PFSK-1 (cell line): ENCODE data around the gene SORCS3.

ENCODE experiments used
- FOXP2 ChIP-seq: optimal IDR thresholded peaks from 2 replicates; pipeline ENCODE3; 2011; ENCODE audit warnings: borderline replicate concordance, control low read depth, inconsistent platforms; ENCODE audit not compliant: insufficient read depth; ENCODE audit errors: extremely low read length, extremely low read depth
- POLR2AphosphoS5 ChIP-seq: IDR thresholded peaks from 2 replicates; pipeline ENCODE4 v1.6.1; 2012; ENCODE audit warnings: low read depth, mild to moderate bottlenecking, control low read depth, low read length, moderate library complexity
- SIN3A ChIP-seq: IDR thresholded peaks from 2 replicates; pipeline ENCODE4 v1.6.1; 2012; ENCODE audit warnings: mild to moderate bottlenecking, low read length, moderate library complexity, borderline replicate concordance; ENCODE audit not compliant: insufficient read depth
- TAF1 ChIP-seq: IDR thresholded peaks from 2 replicates; pipeline ENCODE4 v1.6.1; 2012; ENCODE audit warnings: low read length, control low read depth, borderline replicate concordance; ENCODE audit not compliant: insufficient read depth
- TF ChIP-seq, protein P1 (sequence below), 2 experiments: IDR thresholded peaks; 2 replicates each; pipeline versions ENCODE4 v1.6.1 to v1.8.0; 2011 to 2012; ENCODE audit warnings: low read depth in 2 of 2, low read length in 2 of 2, control low read depth in 1 of 2, inconsistent platforms in 1 of 2, mild to moderate bottlenecking in 1 of 2, moderate library complexity in 1 of 2; ENCODE audit not compliant: insufficient read depth in 1 of 2

The SORCS3 gene

DNA sequence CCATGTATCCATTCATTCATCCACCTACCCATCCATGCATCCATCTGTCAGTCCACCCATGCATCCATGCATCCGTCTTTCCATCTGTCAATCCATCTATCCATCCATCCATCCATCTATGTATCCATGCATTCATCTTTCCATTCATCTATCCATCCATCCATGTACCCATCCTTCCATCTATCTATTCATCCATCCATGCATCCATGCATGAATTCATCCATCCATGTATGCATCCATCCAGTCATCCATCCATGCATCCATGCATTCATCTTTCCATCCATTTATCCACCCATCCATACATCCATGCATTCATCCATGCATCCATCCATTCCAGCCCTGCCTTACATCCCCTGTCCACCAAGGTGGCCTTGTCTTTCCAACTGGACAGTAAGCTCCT, 45.7 kb downstream of the SORCS3 start:
- TF ChIP-seq SIN3A (no peak), TAF1 (no peak), FOXP2 (no peak), POLR2AphosphoS5 (no peak)
- TF ChIP-seq, protein P1, sequence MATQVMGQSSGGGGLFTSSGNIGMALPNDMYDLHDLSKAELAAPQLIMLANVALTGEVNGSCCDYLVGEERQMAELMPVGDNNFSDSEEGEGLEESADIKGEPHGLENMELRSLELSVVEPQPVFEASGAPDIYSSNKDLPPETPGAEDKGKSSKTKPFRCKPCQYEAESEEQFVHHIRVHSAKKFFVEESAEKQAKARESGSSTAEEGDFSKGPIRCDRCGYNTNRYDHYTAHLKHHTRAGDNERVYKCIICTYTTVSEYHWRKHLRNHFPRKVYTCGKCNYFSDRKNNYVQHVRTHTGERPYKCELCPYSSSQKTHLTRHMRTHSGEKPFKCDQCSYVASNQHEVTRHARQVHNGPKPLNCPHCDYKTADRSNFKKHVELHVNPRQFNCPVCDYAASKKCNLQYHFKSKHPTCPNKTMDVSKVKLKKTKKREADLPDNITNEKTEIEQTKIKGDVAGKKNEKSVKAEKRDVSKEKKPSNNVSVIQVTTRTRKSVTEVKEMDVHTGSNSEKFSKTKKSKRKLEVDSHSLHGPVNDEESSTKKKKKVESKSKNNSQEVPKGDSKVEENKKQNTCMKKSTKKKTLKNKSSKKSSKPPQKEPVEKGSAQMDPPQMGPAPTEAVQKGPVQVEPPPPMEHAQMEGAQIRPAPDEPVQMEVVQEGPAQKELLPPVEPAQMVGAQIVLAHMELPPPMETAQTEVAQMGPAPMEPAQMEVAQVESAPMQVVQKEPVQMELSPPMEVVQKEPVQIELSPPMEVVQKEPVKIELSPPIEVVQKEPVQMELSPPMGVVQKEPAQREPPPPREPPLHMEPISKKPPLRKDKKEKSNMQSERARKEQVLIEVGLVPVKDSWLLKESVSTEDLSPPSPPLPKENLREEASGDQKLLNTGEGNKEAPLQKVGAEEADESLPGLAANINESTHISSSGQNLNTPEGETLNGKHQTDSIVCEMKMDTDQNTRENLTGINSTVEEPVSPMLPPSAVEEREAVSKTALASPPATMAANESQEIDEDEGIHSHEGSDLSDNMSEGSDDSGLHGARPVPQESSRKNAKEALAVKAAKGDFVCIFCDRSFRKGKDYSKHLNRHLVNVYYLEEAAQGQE (IDR thresholded peaks at IDR 0.05; ENCODE audit: insufficient read depth in 1 of 2, low read depth in 2 of 2, low read length in 2 of 2) = no peak

DNA sequence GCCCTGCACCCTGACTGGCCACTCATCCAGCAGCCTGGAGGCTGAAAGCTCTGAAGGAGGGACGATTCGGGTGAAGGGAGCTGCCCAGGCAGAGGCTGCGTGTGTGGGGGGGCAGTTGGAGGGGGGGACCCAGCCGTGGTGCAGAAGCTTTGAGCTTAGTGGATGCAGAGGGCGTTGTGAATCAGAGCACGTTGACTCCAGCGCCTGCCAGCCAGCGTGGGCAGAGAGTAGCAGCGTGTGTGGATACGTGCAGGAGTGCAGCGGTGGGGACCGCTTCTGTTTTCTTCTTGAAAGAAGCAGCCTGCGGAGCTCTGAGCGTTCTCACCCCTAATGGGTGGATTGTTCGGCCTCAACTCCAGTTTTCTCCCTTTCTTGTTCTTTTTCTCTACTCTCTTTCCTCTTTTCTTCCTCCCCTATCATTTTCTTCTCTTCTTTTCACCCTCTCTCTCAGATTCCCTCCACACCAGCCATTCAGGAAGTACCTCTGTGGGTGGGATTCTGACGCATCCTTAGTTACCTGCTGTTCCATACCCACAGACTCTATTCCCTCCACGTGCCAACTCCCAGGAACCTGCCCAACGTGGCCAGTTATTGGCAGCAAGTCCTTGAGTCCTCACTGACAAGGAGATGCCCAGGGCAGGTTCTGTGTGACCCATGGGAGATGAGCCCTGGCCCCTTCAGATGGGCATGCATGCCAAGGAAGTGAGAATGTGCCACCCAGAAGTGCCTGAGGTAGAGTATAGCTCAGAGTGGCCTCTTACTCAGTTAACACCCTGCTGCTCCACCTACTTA, 47.4 kb downstream of the SORCS3 start:
- TF ChIP-seq, protein P1 (IDR thresholded peaks at IDR 0.05; ENCODE audit: insufficient read depth in 1 of 2, low read depth in 2 of 2, low read length in 2 of 2) = no peak
- TF ChIP-seq TAF1 (no peak), SIN3A (no peak), FOXP2 (no peak), POLR2AphosphoS5 (no peak)

DNA sequence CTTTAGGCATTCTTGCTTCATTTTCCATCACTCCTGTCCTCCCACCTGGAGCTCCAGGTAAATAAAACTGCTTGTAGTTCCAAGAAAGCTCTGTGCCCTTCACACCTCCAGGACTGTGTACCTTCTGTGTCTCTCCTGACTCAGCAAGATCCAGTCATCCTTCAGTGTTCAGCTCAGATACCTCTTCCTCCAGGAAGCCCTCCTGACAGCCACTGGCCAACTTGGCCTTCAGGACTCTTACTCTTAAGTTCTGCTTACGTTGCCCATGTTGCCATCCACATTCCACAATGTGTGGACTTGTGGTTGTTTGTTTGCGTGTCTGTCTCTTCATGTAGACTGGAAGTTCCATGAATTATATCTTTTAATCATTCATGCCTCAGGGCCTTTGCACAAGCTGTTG, 48.0 kb downstream of the SORCS3 start:
- TF ChIP-seq TAF1 (no peak), POLR2AphosphoS5 (no peak), FOXP2 (no peak), SIN3A (no peak)
- TF ChIP-seq, protein P1 (IDR thresholded peaks at IDR 0.05; ENCODE audit: insufficient read depth in 1 of 2, low read depth in 2 of 2, low read length in 2 of 2) = no peak

DNA sequence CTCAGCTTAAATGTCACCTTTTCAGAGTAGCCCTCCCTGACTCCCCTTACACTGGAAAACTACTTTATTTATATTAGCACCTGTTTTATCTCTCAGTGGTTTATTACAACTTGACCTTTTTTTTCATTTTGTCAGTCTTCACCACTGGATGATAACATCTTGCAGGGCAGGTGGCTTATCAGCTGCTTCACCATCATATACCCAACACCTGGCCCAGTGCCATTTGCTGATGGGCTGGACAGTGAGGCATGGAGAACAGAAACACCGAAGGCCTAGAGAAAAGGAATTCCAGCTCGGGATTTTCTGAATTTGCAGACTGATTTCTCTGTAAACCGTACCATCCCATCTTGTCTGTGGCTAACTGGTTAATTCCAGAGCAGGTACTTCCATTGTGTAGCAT, 48.5 kb downstream of the SORCS3 start:
- TF ChIP-seq FOXP2 (no peak), POLR2AphosphoS5 (no peak), TAF1 (no peak), SIN3A (no peak)
- TF ChIP-seq, protein P1 (IDR thresholded peaks at IDR 0.05; ENCODE audit: insufficient read depth in 1 of 2, low read depth in 2 of 2, low read length in 2 of 2) = no peak

DNA sequence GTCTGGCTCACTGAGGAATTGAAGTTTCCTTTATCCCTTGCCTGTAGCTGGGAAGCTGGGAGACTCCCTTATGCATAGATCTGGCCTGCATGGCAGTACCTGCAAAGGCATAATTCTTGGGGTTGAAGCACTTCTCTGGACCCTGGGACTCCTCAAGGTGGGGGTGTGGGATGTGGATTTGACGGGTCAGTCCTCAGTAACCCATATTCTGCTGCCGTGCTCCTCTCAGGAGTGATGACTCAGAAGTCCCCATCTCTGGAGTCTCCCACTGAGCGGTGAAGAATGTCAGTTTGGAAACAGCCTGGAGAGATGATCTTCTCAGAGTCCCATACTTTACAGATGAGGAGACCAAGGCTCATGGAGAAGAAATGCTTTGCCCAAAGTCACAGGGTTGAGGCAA, 49.0 kb downstream of the SORCS3 start:
- TF ChIP-seq POLR2AphosphoS5 = no peak
- no peak for TF ChIP-seq SIN3A
- TF ChIP-seq, protein P1 (IDR thresholded peaks at IDR 0.05; ENCODE audit: insufficient read depth in 1 of 2, low read depth in 2 of 2, low read length in 2 of 2) = no peak
- TF ChIP-seq TAF1 = no peak
- no peak for TF ChIP-seq FOXP2
